ENCODE data around the gene ME3. TPM values are rescaled to one million over a fixed set of nuclear protein-coding genes. Genes with fewer than 3 reads are reported as not detected.

The ME3 gene
- total and polyA plus RNA-seq, 2 donors (not counting 1 experiment from before 2014, with no cell fraction given), result 1.3 TPM; not detected in 1

DNA sequence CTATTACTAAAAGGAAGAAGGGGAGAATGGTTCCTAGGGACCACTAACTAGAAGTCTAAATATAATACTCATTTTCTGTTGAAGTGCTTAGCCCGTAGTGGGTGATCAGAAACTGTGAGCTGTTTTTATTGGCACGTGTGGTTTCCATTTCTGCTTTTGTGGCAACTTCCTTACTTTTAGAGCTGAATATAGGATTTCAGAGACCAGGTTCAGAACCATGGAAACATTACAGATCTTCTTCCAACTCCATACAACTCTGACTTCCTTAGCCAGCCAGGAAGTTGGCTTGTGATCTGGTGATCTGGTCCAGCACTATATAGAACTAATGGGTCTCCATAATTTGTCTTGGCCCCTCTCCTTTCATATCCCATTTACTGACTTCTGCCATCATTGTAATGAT, 2.6 kb upstream of the ME3 start:
- H4K20me1 ChIP-seq (ENCODE audit: control insufficient read depth, insufficient read depth, low read length, poor library complexity, severe bottlenecking), result no peaks in the 10 kb centered on the region
- no peak overlapping the region for H3K9ac ChIP-seq (ENCODE audit: low read length)
- H3K27ac ChIP-seq (ENCODE audit: low read length in 2 of 2), result no peak overlapping the region
- ChIA-PET POLR2A (no interaction called here), CTCF (no interaction called here)
- H3K9me3 ChIP-seq (ENCODE audit: control extremely low read depth in 1 of 3, control insufficient read depth in 2 of 3, insufficient read depth in 1 of 3, low read length in 2 of 3), result no peaks in the 10 kb centered on the region
- TF ChIP-seq, protein P1, sequence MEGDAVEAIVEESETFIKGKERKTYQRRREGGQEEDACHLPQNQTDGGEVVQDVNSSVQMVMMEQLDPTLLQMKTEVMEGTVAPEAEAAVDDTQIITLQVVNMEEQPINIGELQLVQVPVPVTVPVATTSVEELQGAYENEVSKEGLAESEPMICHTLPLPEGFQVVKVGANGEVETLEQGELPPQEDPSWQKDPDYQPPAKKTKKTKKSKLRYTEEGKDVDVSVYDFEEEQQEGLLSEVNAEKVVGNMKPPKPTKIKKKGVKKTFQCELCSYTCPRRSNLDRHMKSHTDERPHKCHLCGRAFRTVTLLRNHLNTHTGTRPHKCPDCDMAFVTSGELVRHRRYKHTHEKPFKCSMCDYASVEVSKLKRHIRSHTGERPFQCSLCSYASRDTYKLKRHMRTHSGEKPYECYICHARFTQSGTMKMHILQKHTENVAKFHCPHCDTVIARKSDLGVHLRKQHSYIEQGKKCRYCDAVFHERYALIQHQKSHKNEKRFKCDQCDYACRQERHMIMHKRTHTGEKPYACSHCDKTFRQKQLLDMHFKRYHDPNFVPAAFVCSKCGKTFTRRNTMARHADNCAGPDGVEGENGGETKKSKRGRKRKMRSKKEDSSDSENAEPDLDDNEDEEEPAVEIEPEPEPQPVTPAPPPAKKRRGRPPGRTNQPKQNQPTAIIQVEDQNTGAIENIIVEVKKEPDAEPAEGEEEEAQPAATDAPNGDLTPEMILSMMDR (IDR thresholded peaks at IDR 0.05), result no peak
- no peak for TF ChIP-seq EZH2 (IDR thresholded peaks at IDR 0.05; ENCODE audit: borderline replicate concordance, insufficient read depth, low read depth, low read length, poor library complexity, severe bottlenecking)
- no peak overlapping the region for H3K4me2 ChIP-seq (replicated peaks; ENCODE audit: low read depth, low read length, poor library complexity, severe bottlenecking)
- H3K4me1 ChIP-seq (ENCODE audit: control insufficient read depth in 2 of 2, insufficient read depth in 2 of 2, low read length in 2 of 2), result peaks cover 6 to 9% of the 10 kb centered on the region in 2 donors
- intact Hi-C loops (cut with micrococcal nuclease), result no loop called here
- Mint-ChIP-seq H3K27me3 (peaks cover 24% of the 10 kb centered on the region), H3K4me3 (no peak overlapping the region), H3K4me1 (peaks cover 11% of the 10 kb centered on the region), H3K27ac (no peak overlapping the region), H3K9me3 (ENCODE audit: insufficient read depth) (no peaks in the 10 kb centered on the region)
- no peaks in the 10 kb centered on the region for H3K79me2 ChIP-seq (ENCODE audit: control insufficient read depth, insufficient read depth, low read length)
- DNase-seq (no peak), ATAC-seq (ENCODE audit: low read depth) (no peak)
- no peaks in the 10 kb centered on the region for H3K36me3 ChIP-seq (replicated peaks in 1 of 2; ENCODE audit: control extremely low read depth in 1 of 2, control insufficient read depth in 1 of 2, extremely low read depth in 1 of 2, insufficient read depth in 2 of 2, low read length in 1 of 2)
- WGBS (ENCODE audit: insufficient coverage), result no CpG with 5 or more reads among the region's 2 CpGs
- no peak overlapping the region for H3K4me3 ChIP-seq (ENCODE audit: control extremely low read depth in 1 of 5, extremely low read depth in 1 of 5, insufficient read depth in 1 of 5, low read depth in 2 of 5, low read length in 4 of 5)
- peaks cover 0 to 17% (median 7%) of the 10 kb centered on the region in 4 experiments for H3K27me3 ChIP-seq (replicated peaks in 1 of 4; ENCODE audit: control extremely low read depth in 1 of 4, control insufficient read depth in 3 of 4, insufficient read depth in 4 of 4, low read length in 3 of 4)
- peak overlapping the region; percentile 16 for H2AFZ ChIP-seq (ENCODE audit: insufficient read depth, low read depth, low read length, poor library complexity, severe bottlenecking)

DNA sequence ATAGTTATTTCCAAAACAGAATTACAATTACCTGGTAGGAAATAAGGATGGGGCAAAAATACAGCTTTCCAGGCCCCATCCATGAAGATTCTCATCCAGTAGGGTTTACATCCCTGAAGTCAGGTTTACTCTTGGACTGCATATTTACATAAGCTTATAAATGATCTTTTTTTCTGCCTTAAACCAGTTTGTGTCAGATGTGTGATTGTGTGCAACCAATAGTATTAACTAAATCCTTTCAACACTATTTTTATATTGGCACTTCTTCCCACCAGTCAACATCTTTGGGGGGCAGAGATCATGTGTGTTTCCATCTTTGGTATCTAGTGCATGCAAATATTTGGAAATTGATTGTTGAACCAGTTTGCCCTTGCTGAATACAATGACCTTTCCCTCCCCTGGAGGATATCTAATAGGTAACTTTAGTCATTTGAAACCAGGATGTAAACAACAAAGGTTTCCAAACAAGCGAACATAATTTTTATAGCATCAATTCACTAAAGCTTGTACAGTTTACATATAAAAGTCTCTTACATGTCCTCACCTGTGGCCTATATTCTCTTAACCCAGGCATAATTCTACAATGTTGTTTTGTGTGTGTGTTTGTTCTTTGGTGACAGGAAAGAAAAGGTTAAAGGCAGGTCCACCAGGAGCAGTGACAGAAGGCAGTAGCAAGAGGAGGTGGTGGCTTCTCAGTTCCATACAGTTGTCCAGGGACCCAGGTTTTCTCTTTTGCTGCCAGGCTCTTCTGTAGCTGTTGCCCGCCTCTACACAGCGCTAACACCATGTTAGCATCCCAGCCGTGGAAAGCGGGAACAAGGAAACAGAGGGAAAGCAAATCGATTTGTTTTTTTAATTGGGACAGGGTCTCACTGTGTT, 1.7 kb upstream of the ME3 start:
- H3K4me2 ChIP-seq (replicated peaks; ENCODE audit: low read depth, low read length, poor library complexity, severe bottlenecking), result no peak overlapping the region
- no peaks in the 10 kb centered on the region for H3K9me3 Mint-ChIP-seq (ENCODE audit: insufficient read depth)
- no peak for TF ChIP-seq EZH2 (IDR thresholded peaks at IDR 0.05; ENCODE audit: borderline replicate concordance, insufficient read depth, low read depth, low read length, poor library complexity, severe bottlenecking)
- TF ChIP-seq, protein P1 (IDR thresholded peaks at IDR 0.05), result no peak
- POLR2A ChIA-PET, result no interaction called here
- DNase-seq (no peak), ATAC-seq (ENCODE audit: low read depth) (no peak)
- H3K27me3 Mint-ChIP-seq, result peaks cover 33% of the 10 kb centered on the region
- WGBS (ENCODE audit: insufficient coverage), result 90% methylated on average over 2 of the region's 6 CpGs
- H3K4me3 ChIP-seq (ENCODE audit: control extremely low read depth in 1 of 5, extremely low read depth in 1 of 5, insufficient read depth in 1 of 5, low read depth in 2 of 5, low read length in 4 of 5), result no peak overlapping the region
- no peak overlapping the region for H3K4me3 Mint-ChIP-seq
- H3K27ac Mint-ChIP-seq, result no peak overlapping the region
- H4K20me1 ChIP-seq (ENCODE audit: control insufficient read depth, insufficient read depth, low read length, poor library complexity, severe bottlenecking), result no peaks in the 10 kb centered on the region
- intact Hi-C loops (cut with micrococcal nuclease), result no loop called here
- peaks cover 11% of the 10 kb centered on the region for H3K4me1 Mint-ChIP-seq
- no peak overlapping the region for H3K9ac ChIP-seq (ENCODE audit: low read length)
- peaks cover 6 to 9% of the 10 kb centered on the region in 2 donors for H3K4me1 ChIP-seq (ENCODE audit: control insufficient read depth in 2 of 2, insufficient read depth in 2 of 2, low read length in 2 of 2)
- CTCF ChIA-PET, result interaction anchor here (0.6 kb wide), 1 partner anchor 38 kb away, joined by 4 read pairs; no protein-coding TSS in a partner anchor
- H3K36me3 ChIP-seq (replicated peaks in 1 of 2; ENCODE audit: control extremely low read depth in 1 of 2, control insufficient read depth in 1 of 2, extremely low read depth in 1 of 2, insufficient read depth in 2 of 2, low read length in 1 of 2), result no peaks in the 10 kb centered on the region
- H2AFZ ChIP-seq (ENCODE audit: insufficient read depth, low read depth, low read length, poor library complexity, severe bottlenecking), result no peak overlapping the region
- no peaks in the 10 kb centered on the region for H3K9me3 ChIP-seq (ENCODE audit: control extremely low read depth in 1 of 3, control insufficient read depth in 2 of 3, insufficient read depth in 1 of 3, low read length in 2 of 3)
- no peaks in the 10 kb centered on the region for H3K79me2 ChIP-seq (ENCODE audit: control insufficient read depth, insufficient read depth, low read length)
- no peak overlapping the region for H3K27ac ChIP-seq (ENCODE audit: low read length in 2 of 2)
- H3K27me3 ChIP-seq (replicated peaks in 1 of 4; ENCODE audit: control extremely low read depth in 1 of 4, control insufficient read depth in 3 of 4, insufficient read depth in 4 of 4, low read length in 3 of 4), result peaks cover 0 to 21% (median 7%) of the 10 kb centered on the region in 4 experiments
